K562 (cell line): ENCODE measurements around the gene GGPS1. TPM values are rescaled to one million over a fixed set of nuclear protein-coding genes. Genes with fewer than 3 reads are reported as not detected.

Source experiments
- ATAC-seq: fragments of 200-7000 bp; cut with Tn5 transposase; 3 replicates; pipeline ENCODE4 v1.9.1; 2020; ENCODE audit warnings: moderate library complexity
- BruUV-seq: library from RNA; stranded (reverse); fragments of 400-500 nt; replicated peaks from 2 replicates; lab custom pipeline; 2021; lab: Mats Ljungman, UMichigan
- CTCF ChIA-PET: fragments of 300-600 bp; formaldehyde crosslinking; extraction: SDS; loops from one replicate; lab custom pipeline; 2021; ENCODE audit warnings: low intra/inter-chr PET ratio; lab: Yijun Ruan, JAX
- POLR2A ChIA-PET: fragments of 300-600, 350-650 bp; sonication (Branson Sonifier 250); formaldehyde crosslinking; extraction: SDS; loops from one replicate; lab custom pipeline; 2021; ENCODE audit warnings: antibody characterized with exemption, inconsistent platforms; lab: Yijun Ruan, JAX
- DNase-seq, 4 experiments: peaks; one replicate each; pipeline versions ENCODE4 v3.0.0 to v3.0.0-alpha.2; 2011 to 2018; ENCODE audit warnings: low spot score in 3 of 4, mixed read lengths in 3 of 4; ENCODE audit errors: extremely low read depth in 1 of 4
- FAIRE-seq: peaks from 2 replicates; lab custom pipeline; 2011; peaks lifted over from hg19 to GRCh38; lab: Jason Lieb, UNC
- H2AFZ ChIP-seq: 2 replicates; pipeline ENCODE4 v1.6.0; 2011; ENCODE audit warnings: low read depth, low read length, control low read depth, inconsistent platforms
- H3K27ac ChIP-seq: fragments of 200-600 bp; 3 replicates; pipeline ENCODE4 v1.8.0; 2011; ENCODE audit warnings: low read depth, mild to moderate bottlenecking, control low read depth, inconsistent platforms, low read length, moderate library complexity, mixed read lengths; ENCODE audit errors: extremely low read depth
- H3K27me3 ChIP-seq, 2 experiments: fragments of 300-600 bp in 1 of 2; 2 replicates in 1 of 2; 3 replicates in 1 of 2; pipeline versions ENCODE4 v1.6.0 to v1.8.0; 2011; ENCODE audit warnings: inconsistent platforms in 2 of 2, low read length in 2 of 2, mild to moderate bottlenecking in 1 of 2, mixed read lengths in 1 of 2, moderate library complexity in 1 of 2; ENCODE audit not compliant: control insufficient read depth in 2 of 2, insufficient read depth in 2 of 2
- H3K36me3 ChIP-seq: fragments of 300-600 bp; 3 replicates; pipeline ENCODE4 v1.8.0; 2011; ENCODE audit warnings: mild to moderate bottlenecking, low read length, inconsistent platforms; ENCODE audit not compliant: control insufficient read depth, insufficient read depth
- H3K4me1 ChIP-seq, 2 experiments: fragments of 200-600 bp in 1 of 2; replicated peaks in 1 of 2; 2 replicates in 1 of 2; 3 replicates in 1 of 2; pipeline versions ENCODE4 v1.5.1 to v1.8.0; 2011; ENCODE audit warnings: inconsistent platforms in 2 of 2, low read length in 2 of 2, mild to moderate bottlenecking in 1 of 2, mixed read lengths in 1 of 2, moderate library complexity in 1 of 2; ENCODE audit not compliant: control insufficient read depth in 2 of 2, insufficient read depth in 2 of 2
- H3K4me2 ChIP-seq: 2 replicates; pipeline ENCODE4 v1.6.1; 2011; ENCODE audit warnings: low read length, control low read depth, inconsistent platforms, mixed read lengths; ENCODE audit not compliant: insufficient read depth
- H3K4me3 ChIP-seq: fragments of 200-600 bp; sonication (generic), shearing (Covaris generic); 2 replicates; pipeline ENCODE4 v1.5.1; 2016; ENCODE audit warnings: control low read depth, inconsistent platforms
- H3K79me2 ChIP-seq: fragments of 200-600 bp; 3 replicates; pipeline ENCODE4 v1.8.0; 2011; ENCODE audit warnings: low read length, inconsistent platforms; ENCODE audit not compliant: control insufficient read depth, insufficient read depth
- H3K9ac ChIP-seq, 2 experiments: 2 replicates each; pipeline versions ENCODE4 v1.6.0 to v1.6.1; 2011; ENCODE audit warnings: low read depth in 2 of 2, low read length in 2 of 2, control low read depth in 1 of 2, inconsistent platforms in 1 of 2, mild to moderate bottlenecking in 1 of 2, mixed read lengths in 1 of 2; ENCODE audit not compliant: insufficient read depth in 1 of 2
- H3K9me1 ChIP-seq: one replicate; pipeline ENCODE4 v1.6.0; 2011; ENCODE audit warnings: inconsistent platforms, mild to moderate bottlenecking, low read length, moderate library complexity; ENCODE audit not compliant: control insufficient read depth, insufficient read depth
- H3K9me3 ChIP-seq: replicated peaks from 2 replicates; pipeline ENCODE4 v1.5.1; 2011; ENCODE audit warnings: low read depth, low read length, inconsistent platforms; ENCODE audit not compliant: control insufficient read depth, insufficient read depth
- H4K20me1 ChIP-seq: replicated peaks from 2 replicates; pipeline ENCODE4 v1.6.1; 2011; ENCODE audit warnings: low read length, inconsistent platforms, mixed read lengths; ENCODE audit not compliant: control insufficient read depth, insufficient read depth
- ADNP ChIP-seq: fragments of 200-800 bp; sonication (Bioruptor generic); IDR thresholded peaks from 2 replicates; pipeline ENCODE4 v1.6.1; 2016; ENCODE audit warnings: missing genetic modification characterization, missing compliant biosample characterization
- CBFA2T3 ChIP-seq: fragments of 450-650 bp; IDR thresholded peaks from 2 replicates; pipeline ENCODE4 v1.6.1; 2017
- GATAD2B ChIP-seq: fragments of 450-650 bp; IDR thresholded peaks from 2 replicates; pipeline ENCODE4 v1.6.1; 2017; ENCODE audit warnings: mild to moderate bottlenecking, borderline replicate concordance
- HIVEP1 ChIP-seq: fragments of 250-450 bp; sonication (Bioruptor Pico); IDR thresholded peaks from 2 replicates; pipeline ENCODE4 v1.4.0; 2020; ENCODE audit warnings: mild to moderate bottlenecking
- IRF1 ChIP-seq: sonication (generic); formaldehyde crosslinking; IDR thresholded peaks from 2 replicates; pipeline ENCODE4 v1.8.0; 2022; ENCODE audit warnings: missing genetic modification reagents, mild to moderate bottlenecking, borderline replicate concordance
- JUN ChIP-seq, 2 experiments: sonication (generic) in 1 of 2; formaldehyde crosslinking in 1 of 2; IDR thresholded peaks; 2 replicates each; pipeline versions ENCODE4 v1.6.1 to v1.8.0; 2012 to 2022; ENCODE audit warnings: borderline replicate concordance in 2 of 2, mild to moderate bottlenecking in 2 of 2, improper control_type of control experiment in 1 of 2, low read depth in 1 of 2, low read length in 1 of 2, missing genetic modification reagents in 1 of 2
- NBN ChIP-seq: fragments of 450-650 bp; IDR thresholded peaks from 2 replicates; pipeline ENCODE4 v1.6.1; 2016; ENCODE audit warnings: low read depth, mild to moderate bottlenecking
- PBX2 ChIP-seq, 2 experiments: IDR thresholded peaks in 1 of 2; conservative IDR thresholded peaks in 1 of 2; 2 replicates each; pipeline ENCODE4 v1.6.1; 2016; ENCODE audit warnings: low read depth in 2 of 2, mild to moderate bottlenecking in 1 of 2, missing compliant biosample characterization in 1 of 2, missing genetic modification characterization in 1 of 2, moderate library complexity in 1 of 2
- PKNOX1 ChIP-seq: fragments of 450-650 bp; IDR thresholded peaks from 2 replicates; pipeline ENCODE4 v1.6.1; 2016
- SMAD2 ChIP-seq: fragments of 150-350 bp; IDR thresholded peaks from 2 replicates; pipeline ENCODE4 v1.6.1; 2014; ENCODE audit warnings: low read depth, mild to moderate bottlenecking, low read length
- SMARCC2 ChIP-seq: fragments of 450-650 bp; IDR thresholded peaks from 2 replicates; pipeline ENCODE4 v1.6.1; 2017; ENCODE audit warnings: antibody characterized with exemption, moderate library complexity, mild to moderate bottlenecking, low read depth
- SRF ChIP-seq, 2 experiments: fragments of 250-450, 450-650 bp in 1 of 2; sonication (Bioruptor Pico) in 1 of 2; sonication (generic) in 1 of 2; formaldehyde crosslinking; IDR thresholded peaks; 2 replicates each; pipeline versions ENCODE4 v1.5.0 to v1.5.1; 2020 to 2022; ENCODE audit warnings: mild to moderate bottlenecking in 1 of 2, missing genetic modification reagents in 1 of 2
- TAF1 ChIP-seq: IDR thresholded peaks from 2 replicates; pipeline ENCODE4 v1.6.1; 2011; ENCODE audit warnings: mild to moderate bottlenecking, low read length, moderate library complexity; ENCODE audit not compliant: insufficient read depth, control insufficient read depth, severe bottlenecking; ENCODE audit errors: extremely low read depth
- ZNF146 ChIP-seq: IDR thresholded peaks from one replicate; pipeline ENCODE4 v1.6.1; 2018; ENCODE audit warnings: missing compliant biosample characterization; ENCODE audit not compliant: unreplicated experiment
- WGBS: fragments of 100-300 bp; shearing (Covaris generic); methylation state at CpG from one replicate; pipeline ENCODE4 v1.1.6; 2016; ENCODE audit warnings: low coverage, mixed read lengths; ENCODE audit not compliant: insufficient coverage; ENCODE audit errors: missing lambda C conversion rate; 5-methylcytosine and 5-hydroxymethylcytosine counted together
- in situ Hi-C: fragments of 300-500 bp; cut with MboI; formaldehyde crosslinking; loops from 4 replicates; pipeline ENCODE4 v1.15.0; 2018; ENCODE audit warnings: inconsistent platforms, mixed read lengths
- intact Hi-C: fragments of 100-400 bp; cut with micrococcal nuclease; formaldehyde crosslinking; loops from 2 replicates; pipeline ENCODE4 v1.14.2; 2022
- polyA plus RNA-seq, 8 experiments: library from polyadenylated mRNA; depleted of rRNA in 4 of 8; stranded (reverse) in 5 of 8; unstranded in 3 of 8; fragments of >200 nt; fragmentation: Nextera tagmentation in 2 of 8; fragmentation: Illumina TruSeq in 1 of 8; extraction: Ambion mirVana in 2 of 8; extraction: Trizol in 1 of 8; gene quantifications; 2 replicates each; pipeline versions ENCODE4 v1.2.1 to v1.2.3, GENCODE V29; 2011 to 2014; ENCODE audit warnings: inconsistent platforms in 1 of 8, missing spikeins in 1 of 8
- total RNA-seq, 7 experiments: library from RNA; depleted of rRNA in 6 of 7; stranded (reverse); fragments of >200 nt in 6 of 7; fragmentation: Illumina TruSeq in 2 of 7; extraction: Trizol in 2 of 7; gene quantifications; 2 replicates each; pipeline versions ENCODE4 v1.2.1 to v1.2.3, GENCODE V29; 2011 to 2021; ENCODE audit warnings: low replicate concordance in 1 of 7

GGPS1 gene
- total and polyA plus RNA-seq, 9 of the 15 experiments (the other 6 are each of a cell fraction or from before 2014, with no cell fraction given) = 18.8 to 104 (median 56.3) TPM

GRCh38 chr1:235289859-235290739 lies 38.3 kb upstream of the GGPS1 start:
- Histone ChIP-seq H3K79me2 (peaks cover 98% of the 10 kb centered on the region), H3K9me1 (peaks cover 3% of the 10 kb centered on the region), H4K20me1 (peaks cover 30% of the 10 kb centered on the region; the same call in 1 of the 2 replicates), H2AFZ (no peak overlapping the region), H3K36me3 (no peaks in the 10 kb centered on the region), H3K4me3 (no peak overlapping the region), H3K27me3 (no peaks in the 10 kb centered on the region), H3K9ac (no peak overlapping the region), H3K4me2 (0 out of 2 replicates have a peak overlapping the region, but pooled peaks have one; percentile 5), H3K9me3 (no peaks in the 10 kb centered on the region), H3K4me1 (peaks cover 16 to 30% of the 10 kb centered on the region in 2 experiments), H3K27ac (peak overlapping the region; percentile 27; the same call in 1 of the 3 replicates)
- FAIRE-seq (peak; percentile 6), DNase-seq (no peak), ATAC-seq (peak; percentile 10; the same call in 2 of the 3 replicates)
- WGBS = 36% methylated on average over 12 of the region's 12 CpGs
- BruUV-seq = no TSS peak
- in situ Hi-C loops (no loop called here), intact Hi-C loops (no loop called here)
- CTCF ChIA-PET = no interaction called here
- POLR2A ChIA-PET = interaction anchor here (0.6 to 1.9 kb wide), 2 partner anchors 14 to 25 kb away, joined by 5 read pairs; no protein-coding TSS in a partner anchor
- TF ChIP-seq PBX2 (CRISPR knock-in tag; IDR thresholded peaks at IDR 0.05; ENCODE audit: low read depth) = no peak
- TF ChIP-seq PBX2 (tag; conservative IDR thresholded peaks at IDR 0.05; ENCODE audit: low read depth) = peak; percentile 85
- no peak for TF ChIP-seq IRF1 (CRISPR knock-in tag)
- TF ChIP-seq HIVEP1 (CRISPR knock-in tag) = no peak
- no peak for TF ChIP-seq GATAD2B
- no peak for TF ChIP-seq SMAD2
- TF ChIP-seq ADNP (tag) = peak; percentile 31; the same call in 1 of the 2 replicates
- peak in 1 of 2 experiments; percentile 77; a peak in 1 of 4 replicates for TF ChIP-seq SRF (CRISPR knock-in tag; IDR thresholded peaks at IDR 0.05)
- TF ChIP-seq JUN (IDR thresholded peaks at IDR 0.05; ENCODE audit: borderline replicate concordance, low read depth, low read length) = no peak
- no peak for TF ChIP-seq JUN (CRISPR knock-in tag; IDR thresholded peaks at IDR 0.05; ENCODE audit: borderline replicate concordance)
- no peak for TF ChIP-seq NBN
- no peak for TF ChIP-seq ZNF146 (CRISPR knock-in tag)
- no peak for TF ChIP-seq TAF1
- peak; percentile 53 for TF ChIP-seq CBFA2T3
- no peak for TF ChIP-seq SMARCC2
- peak; percentile 85 for TF ChIP-seq PKNOX1
